ENCODE data around the gene TPM4.
"Not testable (repeated sequence)": the region's sequence is repeated elsewhere in the genome, so short reads cannot be mapped to it uniquely, and the experiment has no call there.

- TF ChIP-seq CTCF (IDR thresholded peaks at IDR 0.05 in 4 of 5, conservative IDR thresholded peaks at IDR 0.05 in 1 of 5); POLR2A (IDR thresholded peaks at IDR 0.05): not testable (repeated sequence)
Observed at GRCh38 chr19:16099314-16099965, 23.1 kb downstream of the TPM4 start.
